ENCODE results near the gene POU2F1.

DNA sequence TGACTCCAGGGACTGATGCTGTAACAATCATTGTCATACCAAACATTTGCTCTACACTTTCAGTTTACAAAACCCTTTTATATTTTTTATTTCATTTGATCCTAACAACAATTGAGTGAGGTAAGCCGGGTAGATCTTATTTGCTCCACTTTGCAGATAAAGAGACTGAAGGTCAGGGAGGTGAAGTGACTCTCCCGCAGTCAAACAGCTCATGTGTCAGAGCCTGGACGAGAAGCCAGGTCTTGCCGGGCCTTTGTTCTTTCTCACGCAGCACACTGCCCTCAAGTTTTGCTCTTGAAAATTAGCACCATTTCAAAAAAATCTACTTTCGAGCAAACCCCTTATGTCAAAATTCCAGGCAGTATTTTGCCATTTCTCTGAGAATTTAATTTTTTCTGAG, 232.4 kb downstream of the POU2F1 start:
- TF ChIP-seq, protein P1, sequence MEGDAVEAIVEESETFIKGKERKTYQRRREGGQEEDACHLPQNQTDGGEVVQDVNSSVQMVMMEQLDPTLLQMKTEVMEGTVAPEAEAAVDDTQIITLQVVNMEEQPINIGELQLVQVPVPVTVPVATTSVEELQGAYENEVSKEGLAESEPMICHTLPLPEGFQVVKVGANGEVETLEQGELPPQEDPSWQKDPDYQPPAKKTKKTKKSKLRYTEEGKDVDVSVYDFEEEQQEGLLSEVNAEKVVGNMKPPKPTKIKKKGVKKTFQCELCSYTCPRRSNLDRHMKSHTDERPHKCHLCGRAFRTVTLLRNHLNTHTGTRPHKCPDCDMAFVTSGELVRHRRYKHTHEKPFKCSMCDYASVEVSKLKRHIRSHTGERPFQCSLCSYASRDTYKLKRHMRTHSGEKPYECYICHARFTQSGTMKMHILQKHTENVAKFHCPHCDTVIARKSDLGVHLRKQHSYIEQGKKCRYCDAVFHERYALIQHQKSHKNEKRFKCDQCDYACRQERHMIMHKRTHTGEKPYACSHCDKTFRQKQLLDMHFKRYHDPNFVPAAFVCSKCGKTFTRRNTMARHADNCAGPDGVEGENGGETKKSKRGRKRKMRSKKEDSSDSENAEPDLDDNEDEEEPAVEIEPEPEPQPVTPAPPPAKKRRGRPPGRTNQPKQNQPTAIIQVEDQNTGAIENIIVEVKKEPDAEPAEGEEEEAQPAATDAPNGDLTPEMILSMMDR (IDR thresholded peaks at IDR 0.05): no peak
- TF ChIP-seq POLR2A (IDR thresholded peaks at IDR 0.05): no peak
- no peak for TF ChIP-seq POLR2AphosphoS5 (IDR thresholded peaks at IDR 0.05)
- no peak for TF ChIP-seq EP300 (IDR thresholded peaks at IDR 0.05)

Measured in suprapubic skin (tissue), 4 donors.